ENCODE data around the gene CYB561. TPM values are rescaled to one million over a fixed set of nuclear protein-coding genes. Genes with fewer than 3 reads are reported as not detected.

The CYB561 gene
- total and polyA plus RNA-seq, 2 donors (not counting 1 experiment from before 2014, with no cell fraction given), result 3.5 to 4.9 TPM

- Histone ChIP-seq H3K27ac (ENCODE audit: low read length in 2 of 2) (no peak overlapping the region), H3K36me3 (replicated peaks in 1 of 2; ENCODE audit: control extremely low read depth in 1 of 2, control insufficient read depth in 1 of 2, extremely low read depth in 1 of 2, insufficient read depth in 2 of 2, low read length in 1 of 2) (no peaks in the 10 kb centered on the region), H2AFZ (ENCODE audit: insufficient read depth, low read depth, low read length, poor library complexity, severe bottlenecking) (no peak overlapping the region), H3K79me2 (ENCODE audit: control insufficient read depth, insufficient read depth, low read length) (no peaks in the 10 kb centered on the region), H3K9ac (ENCODE audit: low read length) (no peak overlapping the region), H3K27me3 (replicated peaks in 1 of 4; ENCODE audit: control extremely low read depth in 1 of 4, control insufficient read depth in 3 of 4, insufficient read depth in 4 of 4, low read length in 3 of 4) (no peaks in the 10 kb centered on the region), H4K20me1 (ENCODE audit: control insufficient read depth, insufficient read depth, low read length, poor library complexity, severe bottlenecking) (no peaks in the 10 kb centered on the region), H3K4me3 (ENCODE audit: control extremely low read depth in 1 of 5, extremely low read depth in 1 of 5, insufficient read depth in 1 of 5, low read depth in 2 of 5, low read length in 4 of 5) (no peak overlapping the region), H3K4me2 (replicated peaks; ENCODE audit: low read depth, low read length, poor library complexity, severe bottlenecking) (no peak overlapping the region), H3K9me3 (ENCODE audit: control extremely low read depth in 1 of 3, control insufficient read depth in 2 of 3, insufficient read depth in 1 of 3, low read length in 2 of 3) (no peaks in the 10 kb centered on the region), H3K4me1 (ENCODE audit: control insufficient read depth in 2 of 2, insufficient read depth in 2 of 2, low read length in 2 of 2) (peaks cover 0 to 5% of the 10 kb centered on the region in 2 donors)
- intact Hi-C loops (cut with micrococcal nuclease), result loop anchor here (5.0 kb wide), 2 partner anchors 271 to 411 kb away; no protein-coding TSS in a partner anchor
- Mint-ChIP-seq H3K9me3 (ENCODE audit: insufficient read depth) (no peaks in the 10 kb centered on the region), H3K4me1 (peaks cover 12% of the 10 kb centered on the region), H3K27me3 (peaks cover 9% of the 10 kb centered on the region), H3K27ac (no peak overlapping the region), H3K4me3 (no peak overlapping the region)
- WGBS (ENCODE audit: insufficient coverage), result 91% methylated on average over 20 of the region's 22 CpGs
- no peak for DNase-seq
- no peak for ATAC-seq (ENCODE audit: low read depth)
- ChIA-PET CTCF (interaction anchor here (0.6 to 8.7 kb wide), 48 partner anchors 9 to 754 kb away, joined by 3 to 158 read pairs (median 4); partner anchors contain the start of genes ACE, MAP3K3 and TACO1), POLR2A (no interaction called here)
- TF ChIP-seq CTCF (IDR thresholded peaks at IDR 0.05) (no peak), EZH2 (IDR thresholded peaks at IDR 0.05; ENCODE audit: borderline replicate concordance, insufficient read depth, low read depth, low read length, poor library complexity, severe bottlenecking) (no peak)
Measured at GRCh38 chr17:63426041-63426916, 19.8 kb downstream of the CYB561 start.

- H4K20me1 ChIP-seq (ENCODE audit: control insufficient read depth, insufficient read depth, low read length, poor library complexity, severe bottlenecking), result no peaks in the 10 kb centered on the region
- H3K4me1 Mint-ChIP-seq, result peaks cover 12% of the 10 kb centered on the region
- peak; percentile 81 for ATAC-seq (ENCODE audit: low read depth)
- H3K27me3 Mint-ChIP-seq, result peaks cover 10% of the 10 kb centered on the region
- H3K36me3 ChIP-seq (replicated peaks in 1 of 2; ENCODE audit: control extremely low read depth in 1 of 2, control insufficient read depth in 1 of 2, extremely low read depth in 1 of 2, insufficient read depth in 2 of 2, low read length in 1 of 2), result no peaks in the 10 kb centered on the region
- H3K27ac ChIP-seq (ENCODE audit: low read length in 2 of 2), result no peak overlapping the region
- H3K79me2 ChIP-seq (ENCODE audit: control insufficient read depth, insufficient read depth, low read length), result no peaks in the 10 kb centered on the region
- ChIA-PET CTCF (interaction anchor here (0.6 to 8.7 kb wide), 50 partner anchors 9 to 753 kb away, joined by 3 to 158 read pairs (median 4); partner anchors contain the start of genes ACE, MAP3K3 and TACO1), POLR2A (no interaction called here)
- TF ChIP-seq CTCF (IDR thresholded peaks at IDR 0.05), result peak; percentile 100
- no peak for TF ChIP-seq EZH2 (IDR thresholded peaks at IDR 0.05; ENCODE audit: borderline replicate concordance, insufficient read depth, low read depth, low read length, poor library complexity, severe bottlenecking)
- peaks cover 0 to 5% of the 10 kb centered on the region in 2 donors for H3K4me1 ChIP-seq (ENCODE audit: control insufficient read depth in 2 of 2, insufficient read depth in 2 of 2, low read length in 2 of 2)
- no peaks in the 10 kb centered on the region for H3K9me3 ChIP-seq (ENCODE audit: control extremely low read depth in 1 of 3, control insufficient read depth in 2 of 3, insufficient read depth in 1 of 3, low read length in 2 of 3)
- H3K9ac ChIP-seq (ENCODE audit: low read length), result no peak overlapping the region
- no peaks in the 10 kb centered on the region for H3K27me3 ChIP-seq (replicated peaks in 1 of 4; ENCODE audit: control extremely low read depth in 1 of 4, control insufficient read depth in 3 of 4, insufficient read depth in 4 of 4, low read length in 3 of 4)
- H3K4me3 Mint-ChIP-seq, result no peak overlapping the region
- 0% methylated on average over 6 of the region's 7 CpGs for WGBS (ENCODE audit: insufficient coverage)
- H3K27ac Mint-ChIP-seq, result no peak overlapping the region
- no peak overlapping the region for H2AFZ ChIP-seq (ENCODE audit: insufficient read depth, low read depth, low read length, poor library complexity, severe bottlenecking)
- intact Hi-C loops (cut with micrococcal nuclease), result loop anchor here (1.0 to 5.0 kb wide), 4 partner anchors 272 to 441 kb away; no protein-coding TSS in a partner anchor
- peak; percentile 82 for DNase-seq
- peak overlapping the region; percentile 21 for H3K4me2 ChIP-seq (replicated peaks; ENCODE audit: low read depth, low read length, poor library complexity, severe bottlenecking)
- H3K4me3 ChIP-seq (ENCODE audit: control extremely low read depth in 1 of 5, extremely low read depth in 1 of 5, insufficient read depth in 1 of 5, low read depth in 2 of 5, low read length in 4 of 5), result no peak overlapping the region
- H3K9me3 Mint-ChIP-seq (ENCODE audit: insufficient read depth), result no peaks in the 10 kb centered on the region
Measured at GRCh38 chr17:63425483-63425882, 20.6 kb downstream of the CYB561 start.
